ENCODE measurements around the gene TLN1. TPM values are rescaled to one million over a fixed set of nuclear protein-coding genes. Genes with fewer than 3 reads are reported as not detected.

The TLN1 gene, protein sequence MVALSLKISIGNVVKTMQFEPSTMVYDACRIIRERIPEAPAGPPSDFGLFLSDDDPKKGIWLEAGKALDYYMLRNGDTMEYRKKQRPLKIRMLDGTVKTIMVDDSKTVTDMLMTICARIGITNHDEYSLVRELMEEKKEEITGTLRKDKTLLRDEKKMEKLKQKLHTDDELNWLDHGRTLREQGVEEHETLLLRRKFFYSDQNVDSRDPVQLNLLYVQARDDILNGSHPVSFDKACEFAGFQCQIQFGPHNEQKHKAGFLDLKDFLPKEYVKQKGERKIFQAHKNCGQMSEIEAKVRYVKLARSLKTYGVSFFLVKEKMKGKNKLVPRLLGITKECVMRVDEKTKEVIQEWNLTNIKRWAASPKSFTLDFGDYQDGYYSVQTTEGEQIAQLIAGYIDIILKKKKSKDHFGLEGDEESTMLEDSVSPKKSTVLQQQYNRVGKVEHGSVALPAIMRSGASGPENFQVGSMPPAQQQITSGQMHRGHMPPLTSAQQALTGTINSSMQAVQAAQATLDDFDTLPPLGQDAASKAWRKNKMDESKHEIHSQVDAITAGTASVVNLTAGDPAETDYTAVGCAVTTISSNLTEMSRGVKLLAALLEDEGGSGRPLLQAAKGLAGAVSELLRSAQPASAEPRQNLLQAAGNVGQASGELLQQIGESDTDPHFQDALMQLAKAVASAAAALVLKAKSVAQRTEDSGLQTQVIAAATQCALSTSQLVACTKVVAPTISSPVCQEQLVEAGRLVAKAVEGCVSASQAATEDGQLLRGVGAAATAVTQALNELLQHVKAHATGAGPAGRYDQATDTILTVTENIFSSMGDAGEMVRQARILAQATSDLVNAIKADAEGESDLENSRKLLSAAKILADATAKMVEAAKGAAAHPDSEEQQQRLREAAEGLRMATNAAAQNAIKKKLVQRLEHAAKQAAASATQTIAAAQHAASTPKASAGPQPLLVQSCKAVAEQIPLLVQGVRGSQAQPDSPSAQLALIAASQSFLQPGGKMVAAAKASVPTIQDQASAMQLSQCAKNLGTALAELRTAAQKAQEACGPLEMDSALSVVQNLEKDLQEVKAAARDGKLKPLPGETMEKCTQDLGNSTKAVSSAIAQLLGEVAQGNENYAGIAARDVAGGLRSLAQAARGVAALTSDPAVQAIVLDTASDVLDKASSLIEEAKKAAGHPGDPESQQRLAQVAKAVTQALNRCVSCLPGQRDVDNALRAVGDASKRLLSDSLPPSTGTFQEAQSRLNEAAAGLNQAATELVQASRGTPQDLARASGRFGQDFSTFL (N-terminal part only)
- total RNA-seq: 1,000 to 10,000 TPM in 3 of 4 donors, 100 to 1,000 TPM in 1; 888 to 1,583 (median 1,047) TPM

DNA sequence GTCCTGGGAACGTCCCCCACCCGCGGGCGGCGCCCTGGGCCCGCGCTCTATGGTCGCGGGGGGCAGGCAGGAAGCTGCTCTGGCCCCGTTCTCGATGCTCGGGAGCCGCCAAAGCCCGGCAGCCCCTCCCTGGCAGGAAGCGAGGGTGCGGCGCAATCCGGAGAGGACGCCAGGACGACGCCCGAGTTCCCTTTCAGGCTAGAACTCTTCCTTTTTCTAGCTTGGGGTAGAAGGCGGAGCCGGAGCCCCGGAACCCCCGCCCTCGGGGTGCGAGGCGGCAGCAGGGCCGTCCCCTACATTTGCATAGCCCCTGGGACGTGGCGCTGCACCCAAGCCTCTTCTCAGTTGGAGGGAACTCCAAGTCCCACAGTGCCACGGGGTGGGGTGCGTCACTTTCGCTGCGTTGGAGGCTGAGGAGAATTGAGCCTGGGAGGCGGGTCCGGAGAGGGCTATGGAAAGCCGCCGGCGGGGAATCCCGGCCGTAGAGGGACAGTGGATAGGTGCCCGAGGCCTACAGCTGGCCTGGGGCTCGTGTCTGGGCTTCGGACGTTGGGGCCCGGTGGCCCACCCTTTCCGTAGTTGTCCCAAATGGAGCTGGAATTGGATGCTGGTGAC, at the start of gene TLN1, which contains the start of gene CREB3:
TSS of gene TLN1 (minus strand) at position 11 of the 615 bp plus-strand sequence. CDS start 6,501 bp downstream, outside the sequence.
TSS of gene CREB3 (plus strand) at position 482 of the 615 bp plus-strand sequence. CDS start at position 589, 107 bp downstream.
- WGBS, 2 donors (ENCODE audit: low coverage in 1 of 2): no CpG with 5 or more reads among the region's 49 CpGs
- Histone ChIP-seq H3K9me3 (no peaks in the 10 kb centered on the region), H3K27me3 (no peaks in the 10 kb centered on the region), H3K36me3 (peaks cover 0 to 35% of the 10 kb centered on the region in 2 donors), H3K27ac (peak within 1 kb of the TSS; percentile 97 to 100 (median 98)), H3K4me3 (peak within 1 kb of the TSS; percentile 79 to 85), H3K4me1 (peaks cover 0 to 74% (median 24%) of the 10 kb centered on the region in 3 donors)
- peak; percentile 89 for ATAC-seq
- peak; percentile 92 for TF ChIP-seq POLR2AphosphoS5 (IDR thresholded peaks at IDR 0.05)
- TF ChIP-seq, protein P1, sequence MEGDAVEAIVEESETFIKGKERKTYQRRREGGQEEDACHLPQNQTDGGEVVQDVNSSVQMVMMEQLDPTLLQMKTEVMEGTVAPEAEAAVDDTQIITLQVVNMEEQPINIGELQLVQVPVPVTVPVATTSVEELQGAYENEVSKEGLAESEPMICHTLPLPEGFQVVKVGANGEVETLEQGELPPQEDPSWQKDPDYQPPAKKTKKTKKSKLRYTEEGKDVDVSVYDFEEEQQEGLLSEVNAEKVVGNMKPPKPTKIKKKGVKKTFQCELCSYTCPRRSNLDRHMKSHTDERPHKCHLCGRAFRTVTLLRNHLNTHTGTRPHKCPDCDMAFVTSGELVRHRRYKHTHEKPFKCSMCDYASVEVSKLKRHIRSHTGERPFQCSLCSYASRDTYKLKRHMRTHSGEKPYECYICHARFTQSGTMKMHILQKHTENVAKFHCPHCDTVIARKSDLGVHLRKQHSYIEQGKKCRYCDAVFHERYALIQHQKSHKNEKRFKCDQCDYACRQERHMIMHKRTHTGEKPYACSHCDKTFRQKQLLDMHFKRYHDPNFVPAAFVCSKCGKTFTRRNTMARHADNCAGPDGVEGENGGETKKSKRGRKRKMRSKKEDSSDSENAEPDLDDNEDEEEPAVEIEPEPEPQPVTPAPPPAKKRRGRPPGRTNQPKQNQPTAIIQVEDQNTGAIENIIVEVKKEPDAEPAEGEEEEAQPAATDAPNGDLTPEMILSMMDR (IDR thresholded peaks at IDR 0.05): peak in 1 of 4 experiments; percentile 14
- peak; percentile 28 to 36 for TF ChIP-seq POLR2A (IDR thresholded peaks at IDR 0.05)
- TF ChIP-seq EP300 (IDR thresholded peaks at IDR 0.05): no peak

DNA sequence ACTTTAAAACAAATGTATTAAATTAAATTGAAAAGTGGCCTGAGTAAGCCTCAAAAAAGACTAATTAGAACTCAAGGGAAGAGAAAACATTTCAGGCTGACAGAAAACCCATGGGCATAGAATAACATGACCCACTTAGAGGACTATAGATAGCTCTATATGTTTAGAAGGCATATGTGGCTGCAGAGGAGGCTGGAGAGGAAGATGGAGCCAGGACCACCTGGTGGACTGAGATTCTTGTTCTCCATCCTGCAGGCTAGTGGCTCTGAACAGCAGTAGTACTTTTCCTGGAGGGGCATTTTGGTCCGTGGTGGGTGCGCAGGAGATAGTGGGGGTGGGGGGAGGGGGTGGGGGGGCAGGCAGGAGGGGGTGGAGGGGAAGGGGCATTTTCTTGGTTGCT, 49.1 kb upstream of the TLN1 start:
- Histone ChIP-seq H3K27me3 (no peaks in the 10 kb centered on the region), H3K4me1 (no peaks in the 10 kb centered on the region), H3K4me3 (no peak overlapping the region), H3K9me3 (no peaks in the 10 kb centered on the region), H3K27ac (no peak overlapping the region), H3K36me3 (peaks cover 0 to 4% of the 10 kb centered on the region in 2 donors)
- no peak for TF ChIP-seq POLR2A (IDR thresholded peaks at IDR 0.05)
- TF ChIP-seq POLR2AphosphoS5 (IDR thresholded peaks at IDR 0.05): no peak
- TF ChIP-seq, protein P1 (IDR thresholded peaks at IDR 0.05): no peak
- no peak for TF ChIP-seq EP300 (IDR thresholded peaks at IDR 0.05)
- no peak for ATAC-seq
- WGBS, 2 donors (ENCODE audit: low coverage in 1 of 2): 100% methylated on average over 1 of the region's 2 CpGs; no CpG with 5 or more reads in 1 of the 2 donors

DNA sequence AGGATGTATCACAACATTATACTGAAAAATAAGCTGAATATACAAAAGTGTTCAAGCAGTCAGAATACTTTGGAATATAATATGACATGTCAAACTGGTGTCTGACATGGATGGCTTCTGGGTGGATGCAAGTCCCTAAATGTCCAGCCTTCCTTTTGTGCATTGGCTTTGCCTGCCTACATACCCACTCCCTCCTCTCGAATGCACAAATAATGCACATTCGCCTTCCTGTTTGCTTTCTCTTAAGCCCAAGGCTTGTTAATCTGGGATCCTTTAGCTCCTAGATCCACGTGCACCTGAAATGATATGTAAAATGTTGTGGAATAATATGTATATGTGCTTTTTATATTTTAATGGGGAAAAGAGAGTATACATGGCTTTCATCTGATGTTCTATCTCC, 46.5 kb upstream of the TLN1 start:
- no peaks in the 10 kb centered on the region for H3K27me3 ChIP-seq
- no peak overlapping the region for H3K4me3 ChIP-seq
- WGBS, 2 donors (ENCODE audit: low coverage in 1 of 2): 80 to 97% methylated on average over 3 of the region's 3 CpGs
- ATAC-seq: no peak
- TF ChIP-seq POLR2AphosphoS5 (IDR thresholded peaks at IDR 0.05) (no peak), POLR2A (IDR thresholded peaks at IDR 0.05) (no peak), EP300 (IDR thresholded peaks at IDR 0.05) (no peak)
- TF ChIP-seq, protein P1 (IDR thresholded peaks at IDR 0.05): no peak
- no peaks in the 10 kb centered on the region for H3K4me1 ChIP-seq
- no peak overlapping the region for H3K27ac ChIP-seq
- no peaks in the 10 kb centered on the region for H3K36me3 ChIP-seq
- no peaks in the 10 kb centered on the region for H3K9me3 ChIP-seq

DNA sequence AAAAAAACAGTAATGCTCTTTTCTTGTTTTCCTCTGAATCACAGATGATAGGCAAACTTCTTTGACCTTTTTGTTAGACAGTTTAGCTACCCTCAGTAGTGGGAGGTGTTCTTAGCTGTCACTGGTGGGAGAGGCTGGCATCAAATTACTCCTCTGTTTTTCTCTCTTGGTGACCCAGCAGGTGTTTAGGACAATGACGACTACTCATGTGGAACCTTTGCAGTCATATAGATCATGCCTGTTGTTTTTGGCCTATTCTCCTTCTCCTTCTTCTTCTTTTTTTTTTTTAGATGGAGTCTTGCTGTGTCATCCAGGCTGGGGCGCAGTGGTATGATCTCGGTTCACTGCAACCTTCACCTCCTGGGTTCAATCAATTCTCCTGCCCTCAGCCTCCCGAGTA, 44.0 kb upstream of the TLN1 start:
- ATAC-seq: no peak
- no peak overlapping the region for H3K4me3 ChIP-seq
- no peaks in the 10 kb centered on the region for H3K9me3 ChIP-seq
- H3K27me3 ChIP-seq: no peaks in the 10 kb centered on the region
- no peaks in the 10 kb centered on the region for H3K36me3 ChIP-seq
- H3K27ac ChIP-seq: no peak overlapping the region
- TF ChIP-seq EP300 (IDR thresholded peaks at IDR 0.05) (no peak), POLR2AphosphoS5 (IDR thresholded peaks at IDR 0.05) (no peak), POLR2A (IDR thresholded peaks at IDR 0.05) (no peak)
- TF ChIP-seq, protein P1 (IDR thresholded peaks at IDR 0.05): no peak
- 90 to 92% methylated on average over 4 of the region's 4 CpGs for WGBS, 2 donors (ENCODE audit: low coverage in 1 of 2)
- H3K4me1 ChIP-seq: peaks cover 2 to 12% (median 11%) of the 10 kb centered on the region in 3 donors

Data from gastroesophageal sphincter (tissue), 4 donors.